ENCODE data around the gene ACACA.

The ACACA gene

GRCh38 chr17:37190493-37190892 lies 216.1 kb downstream of the ACACA start:
- no peak for DNase-seq (ENCODE audit: low read depth in 1 of 2, low spot score in 1 of 2)
- TF ChIP-seq JUND (IDR thresholded peaks at IDR 0.05; ENCODE audit: low read depth): no peak
- in situ Hi-C loops (cut with HindIII; ENCODE audit: low pct_unique_long_range_greater_than_20kb, low sequenced_read_pairs): no loop called here

DNA sequence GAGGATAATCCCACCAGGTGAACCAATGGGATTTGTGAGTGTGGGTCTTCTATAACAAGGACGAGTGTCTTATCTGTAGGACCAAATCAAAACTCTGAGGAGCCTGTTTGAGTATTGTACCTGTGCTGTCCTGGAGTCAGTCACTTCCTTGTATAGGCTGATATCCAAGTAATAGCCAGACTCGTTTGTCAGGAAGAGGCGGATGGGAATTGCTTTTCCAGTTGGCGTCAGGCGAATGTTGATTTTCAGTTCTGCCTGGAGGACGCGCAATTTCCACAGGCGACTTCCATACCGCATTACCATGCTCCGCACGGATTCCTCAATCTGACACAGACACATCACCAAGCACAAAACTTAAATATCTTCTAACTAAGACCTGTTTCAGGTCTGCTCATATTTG lies 218.5 kb downstream of the ACACA start:
- no peak for TF ChIP-seq JUND (IDR thresholded peaks at IDR 0.05; ENCODE audit: low read depth)
- DNase-seq (ENCODE audit: low read depth in 1 of 2, low spot score in 1 of 2): peak in 1 of 2 experiments; percentile 16
- in situ Hi-C loops (cut with HindIII; ENCODE audit: low pct_unique_long_range_greater_than_20kb, low sequenced_read_pairs): no loop called here

DNA sequence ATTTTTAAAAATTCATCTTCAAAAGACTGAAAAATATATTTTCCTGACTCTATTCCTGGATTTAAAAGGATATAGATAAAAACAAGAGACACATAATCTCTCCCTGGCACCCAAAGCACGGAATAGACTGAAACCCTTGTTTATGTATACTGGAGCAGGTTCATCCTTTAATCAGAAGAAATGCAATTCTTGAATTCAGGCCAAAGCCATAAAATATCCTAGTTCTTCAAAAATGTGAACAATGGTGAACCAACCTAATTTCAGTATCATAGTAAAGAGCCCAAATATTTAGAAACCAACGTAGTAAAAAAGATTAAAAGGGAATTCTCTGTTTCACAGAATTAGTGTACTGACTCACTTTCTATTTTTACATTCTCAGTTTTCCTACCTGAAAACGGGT lies 219.4 kb downstream of the ACACA start:
- in situ Hi-C loops (cut with HindIII; ENCODE audit: low pct_unique_long_range_greater_than_20kb, low sequenced_read_pairs): no loop called here
- no peak for TF ChIP-seq JUND (IDR thresholded peaks at IDR 0.05; ENCODE audit: low read depth)
- DNase-seq (ENCODE audit: low read depth in 1 of 2, low spot score in 1 of 2): no peak

DNA sequence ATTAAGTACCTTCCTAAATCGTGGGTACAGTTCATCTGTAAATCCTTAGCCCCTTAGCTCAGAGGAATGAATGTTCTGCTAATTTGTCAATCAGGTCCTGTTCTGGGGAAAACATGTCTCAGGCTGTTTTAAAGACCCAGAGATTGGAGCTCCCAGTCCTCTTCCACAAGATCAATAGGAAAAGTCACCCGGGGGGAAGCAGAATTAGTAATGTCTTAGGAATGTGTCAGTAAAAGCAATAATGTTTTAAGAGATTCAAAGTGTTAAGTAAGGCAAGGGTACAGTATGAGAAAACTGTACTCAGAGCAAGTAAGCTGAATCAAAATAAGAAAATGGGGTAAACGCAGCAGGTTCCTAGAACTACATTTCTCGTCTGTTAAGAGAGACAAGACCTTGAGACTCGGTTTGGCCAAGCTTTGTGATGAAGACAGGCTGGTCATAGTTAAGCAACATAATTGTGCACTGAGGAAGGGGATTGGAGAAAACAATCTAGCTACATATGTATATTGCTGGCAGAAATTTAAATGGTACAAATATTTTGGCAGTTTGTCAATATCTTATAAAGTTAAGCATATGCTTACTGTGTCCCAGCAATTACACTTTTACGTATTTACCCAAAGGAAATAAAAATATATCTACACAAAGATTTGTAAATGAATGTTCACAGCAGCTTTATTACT lies 223.7 kb downstream of the ACACA start:
- no peak for DNase-seq (ENCODE audit: low read depth in 1 of 2, low spot score in 1 of 2)
- in situ Hi-C loops (cut with HindIII; ENCODE audit: low pct_unique_long_range_greater_than_20kb, low sequenced_read_pairs): no loop called here
- TF ChIP-seq JUND (IDR thresholded peaks at IDR 0.05; ENCODE audit: low read depth): no peak

DNA sequence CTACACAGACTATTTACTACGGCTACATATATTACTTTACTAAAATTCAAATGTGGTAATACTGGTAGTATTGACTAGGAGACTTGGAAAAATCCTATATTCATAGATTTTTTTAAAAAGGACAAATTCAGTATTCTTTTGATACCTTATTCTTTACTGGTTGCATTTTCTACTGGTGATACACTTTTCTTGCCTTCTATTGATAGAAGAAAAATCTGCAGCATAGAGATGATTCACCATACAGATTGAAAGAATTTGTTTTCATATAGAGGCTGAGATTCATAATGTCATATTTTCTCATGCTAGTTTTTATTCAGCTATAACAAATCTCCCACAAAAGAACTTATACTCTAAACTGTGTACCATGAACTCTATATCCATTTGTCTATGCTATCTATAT lies 226.3 kb downstream of the ACACA start:
- in situ Hi-C loops (cut with HindIII; ENCODE audit: low pct_unique_long_range_greater_than_20kb, low sequenced_read_pairs): no loop called here
- no peak for TF ChIP-seq JUND (IDR thresholded peaks at IDR 0.05; ENCODE audit: low read depth)
- no peak for DNase-seq (ENCODE audit: low read depth in 1 of 2, low spot score in 1 of 2)

DNA sequence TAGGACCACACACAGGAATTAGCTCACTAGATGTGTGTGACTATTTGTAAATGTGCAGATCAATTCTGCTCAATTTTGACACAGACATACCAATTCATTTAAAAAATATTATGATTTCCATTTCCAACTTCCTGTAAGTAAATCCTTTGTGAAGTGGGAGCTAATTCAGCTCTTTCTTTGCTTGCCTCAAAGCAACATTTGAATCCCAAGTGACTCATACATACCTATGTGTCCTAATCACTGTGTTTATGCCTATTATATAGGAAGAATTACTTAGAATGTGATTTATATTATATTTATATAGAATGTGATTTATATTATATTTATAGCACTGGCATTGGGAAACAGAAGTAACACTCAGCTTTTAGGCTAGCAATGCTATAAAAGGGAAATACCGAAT lies 226.7 kb downstream of the ACACA start:
- no peak for TF ChIP-seq JUND (IDR thresholded peaks at IDR 0.05; ENCODE audit: low read depth)
- in situ Hi-C loops (cut with HindIII; ENCODE audit: low pct_unique_long_range_greater_than_20kb, low sequenced_read_pairs): no loop called here
- DNase-seq (ENCODE audit: low read depth in 1 of 2, low spot score in 1 of 2): no peak

- no peak for DNase-seq (ENCODE audit: low read depth in 1 of 2, low spot score in 1 of 2)
- no peak for TF ChIP-seq JUND (IDR thresholded peaks at IDR 0.05; ENCODE audit: low read depth)
- in situ Hi-C loops (cut with HindIII; ENCODE audit: low pct_unique_long_range_greater_than_20kb, low sequenced_read_pairs): no loop called here
These were observed 229.3 kb downstream of the ACACA start for GRCh38 chr17:37177254-37177870.

DNA sequence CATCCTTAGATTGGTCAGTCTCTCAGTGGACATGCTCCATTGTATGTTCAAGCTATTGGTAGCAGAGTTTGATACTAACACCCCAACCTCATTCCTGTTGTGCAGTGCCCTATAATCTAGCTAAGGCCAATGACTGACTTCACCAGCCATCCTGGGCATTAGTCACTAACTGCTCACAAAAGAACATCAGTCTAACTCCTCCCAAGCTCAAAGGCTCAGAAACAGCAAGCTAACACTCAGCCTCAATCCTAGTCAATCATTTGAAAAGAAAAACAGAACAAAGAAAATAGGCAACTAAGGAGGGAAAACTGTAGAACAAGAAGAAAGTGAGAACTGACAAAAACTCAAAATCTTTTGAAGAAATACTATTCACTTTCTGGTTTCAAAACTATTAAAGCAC lies 229.9 kb downstream of the ACACA start:
- no peak for TF ChIP-seq JUND (IDR thresholded peaks at IDR 0.05; ENCODE audit: low read depth)
- DNase-seq (ENCODE audit: low read depth in 1 of 2, low spot score in 1 of 2): no peak
- in situ Hi-C loops (cut with HindIII; ENCODE audit: low pct_unique_long_range_greater_than_20kb, low sequenced_read_pairs): no loop called here

- in situ Hi-C loops (cut with HindIII; ENCODE audit: low pct_unique_long_range_greater_than_20kb, low sequenced_read_pairs): no loop called here
- DNase-seq (ENCODE audit: low read depth in 1 of 2, low spot score in 1 of 2): peak; percentile 28 to 81
- TF ChIP-seq JUND (IDR thresholded peaks at IDR 0.05; ENCODE audit: low read depth): no peak
These were observed 232.4 kb downstream of the ACACA start for GRCh38 chr17:37174205-37174604.

DNA sequence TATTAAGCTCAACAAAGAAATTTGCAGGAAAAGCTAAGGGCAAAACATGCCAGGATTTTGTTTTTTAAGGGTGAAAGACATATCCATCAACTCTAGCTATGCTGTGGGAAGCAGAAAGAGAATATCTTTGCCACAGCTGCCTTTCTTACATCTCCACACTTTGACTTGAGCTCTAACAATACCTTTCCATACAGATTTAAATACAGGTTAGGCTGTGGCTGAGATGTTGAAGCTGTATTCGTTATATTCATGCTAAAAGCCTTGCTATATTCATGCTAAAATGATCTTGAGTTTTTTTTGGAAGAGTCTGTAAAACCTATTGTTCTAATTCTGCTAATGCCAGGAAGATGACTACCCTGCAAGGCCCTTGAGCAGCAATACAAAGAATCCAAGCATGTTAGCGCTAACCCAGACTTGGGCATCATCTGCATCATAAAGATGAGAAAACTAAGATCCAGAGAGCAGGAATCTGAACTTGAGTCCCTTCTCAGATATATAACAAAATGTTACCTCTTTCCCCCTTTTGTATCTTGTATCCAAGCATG lies 235.7 kb downstream of the ACACA start:
- no peak for TF ChIP-seq JUND (IDR thresholded peaks at IDR 0.05; ENCODE audit: low read depth)
- in situ Hi-C loops (cut with HindIII; ENCODE audit: low pct_unique_long_range_greater_than_20kb, low sequenced_read_pairs): no loop called here
- no peak for DNase-seq (ENCODE audit: low read depth in 1 of 2, low spot score in 1 of 2)

DNA sequence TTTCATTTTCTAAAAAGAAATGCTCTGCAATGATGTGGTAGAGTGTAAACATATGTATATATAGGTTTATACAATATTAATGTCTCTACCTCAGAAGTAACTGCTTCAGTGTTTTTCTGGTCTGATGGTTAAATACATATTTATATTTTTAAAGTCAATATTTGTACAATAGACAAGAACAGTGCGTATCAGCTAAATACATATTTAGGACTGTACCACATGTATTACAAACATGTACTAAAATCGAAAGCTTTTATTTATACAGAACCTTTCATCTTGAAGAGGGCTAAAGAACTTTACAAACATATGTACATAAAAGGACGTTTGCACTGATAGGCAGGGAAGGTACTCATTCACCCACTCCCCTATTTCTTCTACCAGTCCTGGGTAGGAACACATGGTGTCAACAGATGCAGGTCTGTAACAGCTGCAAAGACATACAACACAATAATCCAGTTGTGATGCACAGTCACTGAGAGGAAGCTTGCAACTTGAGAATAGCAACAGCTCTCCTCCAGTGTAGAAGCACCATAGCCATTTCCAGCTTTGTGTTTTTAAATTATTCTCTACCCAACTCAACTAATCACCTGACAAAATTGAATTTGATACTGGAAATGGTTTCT lies 237.8 kb downstream of the ACACA start:
- DNase-seq (ENCODE audit: low read depth in 1 of 2, low spot score in 1 of 2): peak in 1 of 2 experiments; percentile 6
- no peak for TF ChIP-seq JUND (IDR thresholded peaks at IDR 0.05; ENCODE audit: low read depth)
- in situ Hi-C loops (cut with HindIII; ENCODE audit: low pct_unique_long_range_greater_than_20kb, low sequenced_read_pairs): no loop called here

- no peak for TF ChIP-seq JUND (IDR thresholded peaks at IDR 0.05; ENCODE audit: low read depth)
- in situ Hi-C loops (cut with HindIII; ENCODE audit: low pct_unique_long_range_greater_than_20kb, low sequenced_read_pairs): no loop called here
- no peak for DNase-seq (ENCODE audit: low read depth in 1 of 2, low spot score in 1 of 2)
These were observed 238.9 kb downstream of the ACACA start for GRCh38 chr17:37167756-37168155.

GRCh38 chr17:37164057-37164456 lies 242.6 kb downstream of the ACACA start:
- in situ Hi-C loops (cut with HindIII; ENCODE audit: low pct_unique_long_range_greater_than_20kb, low sequenced_read_pairs): no loop called here
- TF ChIP-seq JUND (IDR thresholded peaks at IDR 0.05; ENCODE audit: low read depth): no peak

More at GRCh38 chr17:37164057-37164456, 242.6 kb downstream of the ACACA start:
- DNase-seq (ENCODE audit: low read depth in 1 of 2, low spot score in 1 of 2): no peak
